Ectodermal cell (in vitro differentiated cells): ENCODE measurements around the gene EYS.

Experiments used
- H3K27ac ChIP-seq: 2 replicates; pipeline ENCODE4 v1.7.0; 2013; ENCODE audit warnings: mild to moderate bottlenecking, low read depth, low read length; ENCODE audit not compliant: insufficient read depth, poor library complexity, severe bottlenecking
- H3K27me3 ChIP-seq: 2 replicates; pipeline ENCODE4 v1.7.0; 2013; ENCODE audit warnings: mild to moderate bottlenecking, low read length; ENCODE audit not compliant: insufficient read depth, control insufficient read depth, poor library complexity, severe bottlenecking
- H3K36me3 ChIP-seq: one replicate; pipeline ENCODE4 v1.7.0; 2013; ENCODE audit warnings: low read length; ENCODE audit not compliant: control insufficient read depth, insufficient read depth
- H3K4me1 ChIP-seq: one replicate; pipeline ENCODE4 v1.7.0; 2013; ENCODE audit warnings: low read length; ENCODE audit not compliant: control insufficient read depth, insufficient read depth
- H3K4me3 ChIP-seq: 2 replicates; pipeline ENCODE4 v1.7.0; 2013; ENCODE audit warnings: low read depth, low read length, control low read depth; ENCODE audit not compliant: insufficient read depth
- H3K9me3 ChIP-seq: 2 replicates; pipeline ENCODE4 v1.7.0; 2013; ENCODE audit warnings: mild to moderate bottlenecking, low read length, moderate library complexity; ENCODE audit not compliant: control insufficient read depth
- WGBS, 2 experiments: methylation state at CpG; one replicate each; pipeline ENCODE4 v1.1.7; 2013; ENCODE audit warnings: missing lambda C conversion rate in 2 of 2; 5-methylcytosine and 5-hydroxymethylcytosine counted together

The EYS gene

DNA sequence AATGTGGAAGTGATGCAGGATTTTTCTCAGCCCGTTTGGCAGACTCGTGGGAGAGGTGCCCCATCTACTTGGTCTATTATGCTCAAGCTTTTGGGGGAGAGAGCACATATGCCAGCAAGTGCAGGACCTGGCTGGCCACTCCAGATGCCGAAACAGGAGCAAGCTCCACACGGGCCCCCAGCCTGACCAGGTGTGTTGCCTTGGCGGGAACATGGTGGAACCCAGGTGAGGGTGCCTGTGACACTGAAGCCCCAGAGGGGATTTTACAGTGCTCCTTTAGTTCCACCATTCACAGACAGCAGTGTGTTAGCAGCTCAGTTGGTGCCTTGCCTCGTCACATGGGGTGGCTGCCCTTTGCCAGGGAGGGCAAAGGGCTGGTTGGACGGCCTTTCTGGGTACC, 798.9 kb downstream of the EYS start:
- Histone ChIP-seq H3K4me3 (no peak overlapping the region), H3K27ac (no peak overlapping the region), H3K36me3 (no peaks in the 10 kb centered on the region), H3K4me1 (no peaks in the 10 kb centered on the region), H3K27me3 (no peaks in the 10 kb centered on the region), H3K9me3 (no peaks in the 10 kb centered on the region)
- 92 to 97% methylated on average over 7 of the region's 7 CpGs for WGBS, 2 experiments

DNA sequence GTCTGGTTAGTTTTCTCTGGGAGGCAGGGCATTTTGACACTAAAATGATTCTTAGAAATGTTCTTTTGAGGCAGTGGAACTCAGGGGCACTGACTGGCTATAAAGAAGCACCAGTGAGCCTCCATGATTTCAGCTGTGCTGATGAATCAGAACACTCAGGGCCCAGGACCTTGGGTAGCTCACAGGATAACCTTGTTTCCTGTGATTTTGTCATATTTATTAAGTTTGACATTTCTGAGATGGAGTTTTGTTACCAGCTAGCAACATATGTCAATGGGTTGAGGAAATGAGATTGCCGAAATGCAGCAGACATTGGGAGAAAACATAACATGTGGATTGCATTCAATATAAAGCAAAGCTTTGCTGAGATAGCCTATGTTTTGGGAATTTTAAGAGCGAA, 802.4 kb downstream of the EYS start:
- H3K4me1 ChIP-seq = no peaks in the 10 kb centered on the region
- H3K27me3 ChIP-seq = no peaks in the 10 kb centered on the region
- no peaks in the 10 kb centered on the region for H3K36me3 ChIP-seq
- H3K9me3 ChIP-seq = no peaks in the 10 kb centered on the region
- H3K4me3 ChIP-seq = no peak overlapping the region
- H3K27ac ChIP-seq = no peak overlapping the region
- WGBS, 2 experiments = 92 to 98% methylated on average over 2 of the region's 2 CpGs

DNA sequence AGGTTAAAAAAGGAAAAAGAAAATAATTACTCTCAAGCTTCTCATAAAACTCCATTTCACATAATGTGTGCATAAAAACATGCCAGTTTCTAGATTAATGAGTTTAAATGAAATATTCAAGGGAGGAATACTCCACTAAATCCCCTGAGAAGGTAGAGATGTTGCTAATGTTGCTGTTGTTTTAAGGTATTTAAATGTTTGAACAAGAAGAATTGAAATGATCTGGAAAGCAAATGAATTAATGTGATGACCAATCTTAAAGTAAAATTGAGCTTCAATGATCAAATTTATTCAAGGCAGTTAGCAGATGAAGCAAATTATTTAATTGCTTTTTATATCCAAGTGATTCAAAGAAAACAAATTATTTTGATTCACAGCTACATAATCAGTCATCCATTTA, 804.4 kb downstream of the EYS start:
- Histone ChIP-seq H3K36me3 (no peaks in the 10 kb centered on the region), H3K27me3 (no peaks in the 10 kb centered on the region), H3K4me3 (no peak overlapping the region), H3K4me1 (no peaks in the 10 kb centered on the region), H3K27ac (no peak overlapping the region), H3K9me3 (no peaks in the 10 kb centered on the region)

DNA sequence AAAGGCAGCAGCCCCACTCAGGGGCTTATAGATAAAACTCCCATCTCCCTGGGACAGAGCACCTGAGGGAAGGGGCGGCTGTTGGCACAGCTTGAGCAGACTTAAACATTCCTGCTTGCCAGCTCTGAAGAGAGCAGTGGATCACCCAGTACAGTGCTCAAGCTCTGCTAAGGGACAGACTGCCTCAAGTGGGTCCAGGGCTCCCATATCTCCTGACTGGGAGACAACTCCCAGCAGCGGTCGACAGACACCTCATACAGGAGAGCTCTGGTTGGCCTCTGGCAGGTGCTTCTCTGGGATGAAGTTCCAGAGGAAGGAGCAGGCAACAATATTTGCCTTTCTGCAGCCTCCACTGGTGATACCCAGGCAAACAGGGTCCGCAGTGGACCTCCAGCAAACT, 810.1 kb downstream of the EYS start:
- Histone ChIP-seq H3K4me3 (no peak overlapping the region), H3K27me3 (no peaks in the 10 kb centered on the region), H3K36me3 (no peaks in the 10 kb centered on the region), H3K4me1 (no peaks in the 10 kb centered on the region), H3K9me3 (no peaks in the 10 kb centered on the region), H3K27ac (no peak overlapping the region)
- WGBS, 2 experiments = 95 to 98% methylated on average over 4 of the region's 4 CpGs

- 74 to 76% methylated on average over 3 of the region's 3 CpGs for WGBS, 2 experiments
Measured at GRCh38 chr6:64895945-64896344, 811.1 kb downstream of the EYS start.

DNA sequence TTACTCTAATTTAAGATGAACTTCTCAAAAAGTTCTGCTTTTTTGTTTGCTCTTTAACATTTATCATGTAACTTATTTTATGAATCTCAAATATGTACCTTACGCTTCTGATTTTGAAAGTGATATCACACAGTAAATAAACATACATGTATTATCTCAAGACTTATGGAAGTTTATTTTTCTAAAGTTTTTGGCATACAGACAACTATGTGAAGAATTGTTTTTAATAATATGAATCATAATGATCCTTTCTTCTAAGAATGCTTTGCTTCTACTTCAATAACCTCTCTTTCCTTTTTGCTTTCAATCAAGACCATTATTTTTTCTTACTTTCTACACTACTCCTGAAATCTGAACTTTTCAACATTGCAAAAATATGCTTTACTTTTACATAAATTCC, 816.4 kb downstream of the EYS start:
- no CpG with 5 or more reads among the region's 1 CpG for WGBS, 2 experiments

More at GRCh38 chr6:64895945-64896344, 811.1 kb downstream of the EYS start:
- no peaks in the 10 kb centered on the region for H3K9me3 ChIP-seq
- H3K4me3 ChIP-seq = no peak overlapping the region
- no peak overlapping the region for H3K27ac ChIP-seq
- no peaks in the 10 kb centered on the region for H3K27me3 ChIP-seq
- no peaks in the 10 kb centered on the region for H3K4me1 ChIP-seq
- no peaks in the 10 kb centered on the region for H3K36me3 ChIP-seq

DNA sequence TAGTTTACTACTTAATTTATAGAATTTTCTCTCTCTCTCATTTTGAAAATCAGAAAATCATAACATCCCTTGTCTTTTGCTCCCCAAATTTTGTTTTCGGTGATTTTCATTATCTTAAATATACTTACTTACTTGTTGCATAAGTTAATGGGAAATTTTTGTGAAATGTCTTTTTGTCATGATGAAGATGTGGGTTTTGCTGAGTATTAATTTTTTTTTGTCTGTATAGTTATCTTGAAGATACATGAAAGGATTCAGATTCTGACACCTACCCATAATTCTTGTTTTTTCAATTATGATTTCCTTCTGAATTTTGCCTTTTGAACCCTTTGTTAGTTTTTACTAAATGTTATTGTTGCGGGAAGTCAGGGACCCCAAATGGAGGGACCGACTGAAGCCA, 817.9 kb downstream of the EYS start:
- Histone ChIP-seq H3K36me3 (no peaks in the 10 kb centered on the region), H3K9me3 (no peaks in the 10 kb centered on the region), H3K27ac (no peak overlapping the region), H3K4me1 (no peaks in the 10 kb centered on the region), H3K27me3 (no peaks in the 10 kb centered on the region), H3K4me3 (no peak overlapping the region)
- WGBS, 2 experiments = 57% methylated on average over 3 of the region's 3 CpGs; no CpG with 5 or more reads in 1 of the 2 experiments

More for the DNA sequence above, 816.4 kb downstream of the EYS start:
- Histone ChIP-seq H3K9me3 (no peaks in the 10 kb centered on the region), H3K4me1 (no peaks in the 10 kb centered on the region), H3K27ac (no peak overlapping the region), H3K4me3 (no peak overlapping the region), H3K36me3 (no peaks in the 10 kb centered on the region), H3K27me3 (no peaks in the 10 kb centered on the region)

GRCh38 chr6:64874776-64875175, 832.2 kb downstream of the EYS start:
- Histone ChIP-seq H3K36me3 (no peaks in the 10 kb centered on the region), H3K4me3 (no peak overlapping the region), H3K27me3 (no peaks in the 10 kb centered on the region), H3K9me3 (no peaks in the 10 kb centered on the region), H3K4me1 (no peaks in the 10 kb centered on the region), H3K27ac (no peak overlapping the region)
- WGBS, 2 experiments = 94% methylated on average over 3 of the region's 3 CpGs

DNA sequence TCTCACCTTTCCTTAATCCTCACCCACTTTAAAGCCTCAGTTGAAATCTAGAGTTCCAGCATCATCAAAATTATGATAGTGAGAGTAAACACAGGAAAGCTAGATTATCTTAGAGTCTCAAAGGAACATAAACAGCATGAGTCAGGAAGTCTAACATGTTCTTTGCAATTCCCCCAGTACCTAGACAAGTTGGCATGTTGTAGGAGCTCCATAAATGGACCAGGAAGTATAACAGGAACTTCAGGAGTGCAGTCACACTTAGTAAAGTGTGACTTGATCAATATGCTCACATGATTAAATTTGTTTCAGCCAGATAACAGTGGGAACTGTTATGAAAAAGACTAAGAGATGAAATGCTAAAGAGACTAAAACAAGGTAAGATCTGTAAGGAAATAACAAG, 834.4 kb downstream of the EYS start:
- Histone ChIP-seq H3K36me3 (no peaks in the 10 kb centered on the region), H3K9me3 (no peaks in the 10 kb centered on the region), H3K27ac (no peak overlapping the region), H3K4me1 (no peaks in the 10 kb centered on the region), H3K27me3 (no peaks in the 10 kb centered on the region), H3K4me3 (no peak overlapping the region)

- H3K27ac ChIP-seq = no peak overlapping the region
- H3K36me3 ChIP-seq = no peaks in the 10 kb centered on the region
- WGBS, 2 experiments = 92 to 93% methylated on average over 6 of the region's 6 CpGs
- no peak overlapping the region for H3K4me3 ChIP-seq
- no peaks in the 10 kb centered on the region for H3K27me3 ChIP-seq
- H3K4me1 ChIP-seq = no peaks in the 10 kb centered on the region
- no peaks in the 10 kb centered on the region for H3K9me3 ChIP-seq
Measured at GRCh38 chr6:64861039-64861651, 845.9 kb downstream of the EYS start.

DNA sequence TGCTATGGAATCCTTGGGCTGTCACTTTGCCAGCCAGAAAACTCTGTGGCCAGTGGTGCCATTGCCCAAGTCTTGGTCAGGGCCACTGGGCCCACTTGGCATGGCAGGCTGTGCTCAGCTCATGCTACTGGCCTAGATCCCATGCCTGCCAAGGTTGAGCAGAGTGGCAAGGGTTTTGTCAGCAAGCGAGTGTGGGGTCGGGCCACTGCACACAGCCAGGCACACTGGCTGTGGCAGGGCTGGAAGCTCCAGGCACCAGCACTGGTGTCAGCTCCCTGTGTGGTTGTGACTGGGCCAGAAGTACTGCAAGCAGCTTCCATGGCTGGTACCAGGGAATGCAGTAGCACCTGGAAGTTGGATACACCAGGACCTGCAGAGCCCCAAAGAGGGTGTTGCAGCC, 846.8 kb downstream of the EYS start:
- H3K27ac ChIP-seq = no peak overlapping the region

More for the DNA sequence above, 846.8 kb downstream of the EYS start:
- no peak overlapping the region for H3K4me3 ChIP-seq
- H3K36me3 ChIP-seq = no peaks in the 10 kb centered on the region
- H3K9me3 ChIP-seq = no peaks in the 10 kb centered on the region
- H3K27me3 ChIP-seq = no peaks in the 10 kb centered on the region
- WGBS, 2 experiments = 93 to 97% methylated on average over 2 of the region's 2 CpGs
- no peaks in the 10 kb centered on the region for H3K4me1 ChIP-seq
